HG03520 (cell line): ENCODE measurements around the gene LDHB.
"Not testable (repeated sequence)": the region's sequence is repeated elsewhere in the genome, so short reads cannot be mapped to it uniquely, and the experiment has no call there.

Experiments used
- ATAC-seq: cut with Tn5 transposase; IDR thresholded peaks from one replicate; pipeline ENCODE4 v1.9.1; 2021; ENCODE audit warnings: mild to moderate bottlenecking, moderate library complexity; ENCODE audit not compliant: unreplicated experiment

The LDHB gene

GRCh38 chr12:21614506-21614905, 43.1 kb downstream of the LDHB start:
- ATAC-seq = no peak

- ATAC-seq = no peak
Measured at GRCh38 chr12:21613931-21614330, 43.7 kb downstream of the LDHB start.

GRCh38 chr12:21608196-21608595, 49.4 kb downstream of the LDHB start:
- ATAC-seq = no peak

GRCh38 chr12:21607701-21608100, 49.9 kb downstream of the LDHB start:
- ATAC-seq = no peak

GRCh38 chr12:21606175-21606574, 51.5 kb downstream of the LDHB start:
- no peak for ATAC-seq

GRCh38 chr12:21604245-21605101, 53.2 kb downstream of the LDHB start, which contains the start of gene GYS2:
Gene GYS2, minus strand, starts transcription at chr12:21604847. Its CDS starts 255 bp downstream, at chr12:21604592.
- no peak for ATAC-seq

- no peak for ATAC-seq
Measured at GRCh38 chr12:21602774-21603173, 54.9 kb downstream of the LDHB start.

GRCh38 chr12:21600196-21600595, 57.4 kb downstream of the LDHB start:
- no peak for ATAC-seq

- no peak for ATAC-seq
Measured at GRCh38 chr12:21599143-21599999, 58.3 kb downstream of the LDHB start.

- ATAC-seq = no peak
Measured at GRCh38 chr12:21598651-21599050, 59.0 kb downstream of the LDHB start.

- ATAC-seq = not testable (repeated sequence)
Measured at GRCh38 chr12:21595356-21595755, 62.3 kb downstream of the LDHB start.

GRCh38 chr12:21585485-21585884, 72.2 kb downstream of the LDHB start:
- no peak for ATAC-seq
